Ishikawa (cell line): ENCODE data around the gene IFTAP.

Source experiments
- CEBPB ChIP-seq: IDR thresholded peaks from 2 replicates; pipeline ENCODE4 v1.6.1; 2012
- CREB1 ChIP-seq: IDR thresholded peaks from 2 replicates; pipeline ENCODE4 v1.6.1; 2012; ENCODE audit warnings: low read depth
- EGR1 ChIP-seq: IDR thresholded peaks from 2 replicates; pipeline ENCODE4 v1.6.1; 2012
- EP300 ChIP-seq: IDR thresholded peaks from 2 replicates; pipeline ENCODE4 v1.6.1; 2012; ENCODE audit warnings: borderline replicate concordance
- FOXM1 ChIP-seq: IDR thresholded peaks from 2 replicates; pipeline ENCODE4 v1.6.1; 2012; ENCODE audit warnings: low read depth, borderline replicate concordance
- NFIC ChIP-seq: IDR thresholded peaks from 2 replicates; pipeline ENCODE4 v1.6.1; 2012
- RAD21 ChIP-seq: IDR thresholded peaks from 2 replicates; pipeline ENCODE4 v1.6.1; 2012; ENCODE audit warnings: low read depth
- TAF1 ChIP-seq: IDR thresholded peaks from 2 replicates; pipeline ENCODE4 v1.6.1; 2012; ENCODE audit warnings: low read depth, mild to moderate bottlenecking
- TCF12 ChIP-seq: IDR thresholded peaks from 2 replicates; pipeline ENCODE4 v1.6.1; 2012; ENCODE audit warnings: low read depth
- TEAD4 ChIP-seq: IDR thresholded peaks from 2 replicates; pipeline ENCODE4 v1.6.1; 2012
- YY1 ChIP-seq: IDR thresholded peaks from 2 replicates; pipeline ENCODE4 v1.6.1; 2012; ENCODE audit warnings: low read depth
- ZBTB7A ChIP-seq: IDR thresholded peaks from 2 replicates; pipeline ENCODE4 v1.6.1; 2012; ENCODE audit warnings: low read depth
- TF ChIP-seq, protein P1 (sequence below): IDR thresholded peaks from 2 replicates; pipeline ENCODE4 v1.6.1; 2012
- TF ChIP-seq, protein P2 (sequence below): IDR thresholded peaks from 2 replicates; pipeline ENCODE4 v1.6.1; 2012; ENCODE audit warnings: low read depth, mild to moderate bottlenecking
- TF ChIP-seq, protein P3 (sequence below): IDR thresholded peaks from 2 replicates; pipeline ENCODE4 v1.6.1; 2012

The IFTAP gene

DNA sequence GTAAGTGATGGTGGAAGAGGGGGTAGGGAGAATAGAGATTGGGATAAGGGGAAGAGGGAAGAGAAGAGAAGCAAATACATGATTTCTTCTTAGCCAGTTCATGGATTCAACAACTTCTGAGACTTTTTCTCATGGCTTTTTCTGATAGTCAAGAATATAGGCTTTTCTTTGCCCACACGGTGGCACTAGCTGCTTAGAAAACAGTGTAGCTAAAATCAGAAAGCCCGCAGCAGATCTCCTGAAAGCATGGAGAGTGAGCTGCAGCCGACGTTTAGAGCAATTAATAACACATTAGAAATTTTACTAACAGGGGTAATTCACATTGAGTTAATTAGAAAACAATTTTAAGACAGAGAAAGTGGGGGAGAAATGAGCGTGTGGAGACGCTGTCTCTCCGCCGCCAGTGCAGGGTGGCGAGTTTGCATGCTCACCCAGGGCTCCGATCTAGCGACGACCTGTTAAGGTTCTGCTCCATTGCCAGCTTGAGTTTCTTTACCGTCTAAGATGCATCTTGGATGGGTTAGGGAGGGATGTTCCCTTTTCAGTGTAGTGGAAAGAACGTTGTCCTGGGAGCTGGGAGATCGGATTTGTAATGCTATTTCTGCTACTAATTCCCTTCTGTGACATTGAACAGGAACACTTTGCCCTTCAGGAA is 29.8 kb upstream of the IFTAP start:
- peak; percentile 73 for TF ChIP-seq RAD21
- TF ChIP-seq TEAD4: no peak
- TF ChIP-seq TCF12: no peak
- no peak for TF ChIP-seq EGR1
- no peak for TF ChIP-seq CREB1
- no peak for TF ChIP-seq TAF1

DNA sequence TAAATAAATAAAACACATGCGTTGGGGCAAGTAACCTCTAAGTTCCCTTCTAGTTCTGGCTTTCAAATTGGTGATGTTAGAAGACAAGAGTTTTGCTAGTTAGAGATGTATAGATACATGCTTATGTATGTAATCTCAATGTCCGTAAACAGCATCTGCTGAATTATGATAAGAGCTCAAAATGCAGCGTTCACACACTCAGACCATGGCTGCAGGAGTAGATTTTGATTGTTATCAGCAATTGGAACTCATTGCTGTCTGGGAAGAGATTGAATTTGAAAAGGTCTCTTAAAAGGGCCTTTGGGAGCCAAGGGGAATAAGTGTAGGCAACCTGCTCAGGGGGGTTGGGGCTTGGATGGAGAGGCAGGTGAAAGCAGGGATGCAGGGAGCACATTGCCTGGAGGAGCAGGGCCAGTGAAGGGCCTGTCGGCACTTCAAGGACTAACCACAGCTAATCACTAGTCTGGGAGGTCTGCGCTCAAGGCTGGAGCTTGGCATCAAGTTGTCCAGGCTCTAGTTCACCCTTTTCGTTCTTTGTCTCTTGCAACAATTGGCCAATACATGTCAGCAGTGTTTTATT is 29.2 kb upstream of the IFTAP start:
- TF ChIP-seq FOXM1 (no peak), CEBPB (no peak), EGR1 (no peak), TEAD4 (no peak)

DNA sequence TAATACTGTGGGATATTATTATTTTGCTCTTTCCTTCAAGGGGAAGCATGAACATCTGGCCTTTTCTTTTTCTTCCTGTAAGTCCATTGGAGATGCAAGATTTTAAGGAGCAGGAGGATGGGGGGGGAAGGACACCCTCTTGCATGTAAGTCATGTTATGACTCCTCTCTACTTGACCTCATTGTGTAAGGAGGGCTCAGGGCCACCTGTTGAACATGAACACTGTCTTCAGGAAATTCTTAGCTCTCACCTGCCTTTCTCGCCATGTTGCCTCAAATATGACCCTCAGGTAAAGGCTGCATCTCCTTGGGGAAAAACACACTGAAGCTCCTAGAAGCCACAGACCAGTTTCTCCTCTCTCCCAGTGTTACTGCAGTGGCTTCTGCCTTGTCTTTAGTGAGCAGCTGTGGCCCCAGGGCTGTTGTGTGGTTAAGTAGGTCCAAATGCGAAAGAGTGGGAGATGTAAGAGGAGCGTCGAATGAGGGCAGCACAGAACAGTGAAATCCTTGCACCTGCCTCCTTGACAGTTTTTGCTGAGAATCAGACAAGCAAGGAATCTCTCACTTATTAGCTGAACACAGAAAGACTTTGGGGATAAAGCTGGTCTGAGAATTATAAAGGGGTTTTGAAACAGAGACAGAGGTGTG is 27.8 kb upstream of the IFTAP start:
- no peak for TF ChIP-seq FOXM1
- no peak for TF ChIP-seq CREB1
- no peak for TF ChIP-seq NFIC
- no peak for TF ChIP-seq YY1
- TF ChIP-seq, protein P1, sequence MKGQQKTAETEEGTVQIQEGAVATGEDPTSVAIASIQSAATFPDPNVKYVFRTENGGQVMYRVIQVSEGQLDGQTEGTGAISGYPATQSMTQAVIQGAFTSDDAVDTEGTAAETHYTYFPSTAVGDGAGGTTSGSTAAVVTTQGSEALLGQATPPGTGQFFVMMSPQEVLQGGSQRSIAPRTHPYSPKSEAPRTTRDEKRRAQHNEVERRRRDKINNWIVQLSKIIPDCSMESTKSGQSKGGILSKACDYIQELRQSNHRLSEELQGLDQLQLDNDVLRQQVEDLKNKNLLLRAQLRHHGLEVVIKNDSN: no peak
- no peak for TF ChIP-seq EGR1
- TF ChIP-seq, protein P2, sequence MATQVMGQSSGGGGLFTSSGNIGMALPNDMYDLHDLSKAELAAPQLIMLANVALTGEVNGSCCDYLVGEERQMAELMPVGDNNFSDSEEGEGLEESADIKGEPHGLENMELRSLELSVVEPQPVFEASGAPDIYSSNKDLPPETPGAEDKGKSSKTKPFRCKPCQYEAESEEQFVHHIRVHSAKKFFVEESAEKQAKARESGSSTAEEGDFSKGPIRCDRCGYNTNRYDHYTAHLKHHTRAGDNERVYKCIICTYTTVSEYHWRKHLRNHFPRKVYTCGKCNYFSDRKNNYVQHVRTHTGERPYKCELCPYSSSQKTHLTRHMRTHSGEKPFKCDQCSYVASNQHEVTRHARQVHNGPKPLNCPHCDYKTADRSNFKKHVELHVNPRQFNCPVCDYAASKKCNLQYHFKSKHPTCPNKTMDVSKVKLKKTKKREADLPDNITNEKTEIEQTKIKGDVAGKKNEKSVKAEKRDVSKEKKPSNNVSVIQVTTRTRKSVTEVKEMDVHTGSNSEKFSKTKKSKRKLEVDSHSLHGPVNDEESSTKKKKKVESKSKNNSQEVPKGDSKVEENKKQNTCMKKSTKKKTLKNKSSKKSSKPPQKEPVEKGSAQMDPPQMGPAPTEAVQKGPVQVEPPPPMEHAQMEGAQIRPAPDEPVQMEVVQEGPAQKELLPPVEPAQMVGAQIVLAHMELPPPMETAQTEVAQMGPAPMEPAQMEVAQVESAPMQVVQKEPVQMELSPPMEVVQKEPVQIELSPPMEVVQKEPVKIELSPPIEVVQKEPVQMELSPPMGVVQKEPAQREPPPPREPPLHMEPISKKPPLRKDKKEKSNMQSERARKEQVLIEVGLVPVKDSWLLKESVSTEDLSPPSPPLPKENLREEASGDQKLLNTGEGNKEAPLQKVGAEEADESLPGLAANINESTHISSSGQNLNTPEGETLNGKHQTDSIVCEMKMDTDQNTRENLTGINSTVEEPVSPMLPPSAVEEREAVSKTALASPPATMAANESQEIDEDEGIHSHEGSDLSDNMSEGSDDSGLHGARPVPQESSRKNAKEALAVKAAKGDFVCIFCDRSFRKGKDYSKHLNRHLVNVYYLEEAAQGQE: no peak
- TF ChIP-seq TCF12: no peak
- TF ChIP-seq, protein P3, sequence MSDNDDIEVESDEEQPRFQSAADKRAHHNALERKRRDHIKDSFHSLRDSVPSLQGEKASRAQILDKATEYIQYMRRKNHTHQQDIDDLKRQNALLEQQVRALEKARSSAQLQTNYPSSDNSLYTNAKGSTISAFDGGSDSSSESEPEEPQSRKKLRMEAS: no peak
- TF ChIP-seq TAF1: no peak
- no peak for TF ChIP-seq ZBTB7A
- no peak for TF ChIP-seq RAD21
- TF ChIP-seq EP300: no peak
- TF ChIP-seq TEAD4: no peak
- TF ChIP-seq CEBPB: no peak

DNA sequence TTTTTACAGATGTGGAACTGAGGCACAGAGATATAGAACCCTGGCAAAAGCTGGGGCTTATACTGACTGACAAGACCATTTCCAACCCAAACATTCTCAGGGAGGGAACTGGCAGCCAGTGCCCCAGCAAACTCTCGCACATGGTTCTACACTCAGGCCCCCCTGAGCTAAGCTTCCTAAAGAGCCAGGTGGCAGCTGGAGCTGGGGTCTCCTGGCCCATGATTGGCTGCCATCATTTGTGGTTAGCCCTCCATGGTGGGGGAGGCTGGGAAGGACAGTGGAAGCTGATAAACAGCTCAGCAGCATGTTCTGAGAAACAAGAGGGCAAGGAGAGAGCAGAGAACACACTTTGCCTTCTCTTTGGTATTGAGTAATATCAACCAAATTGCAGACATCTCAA is 26.6 kb upstream of the IFTAP start, which contains the start of gene RAG1:
Gene RAG1, plus strand, starts transcription at position 314 of the 400 bp plus-strand sequence. CDS start 5,298 bp downstream, outside the sequence.
- TF ChIP-seq ZBTB7A (no peak), CEBPB (no peak), CREB1 (no peak), RAD21 (no peak), TCF12 (no peak)
- TF ChIP-seq, protein P3: no peak
- TF ChIP-seq, protein P2: no peak

DNA sequence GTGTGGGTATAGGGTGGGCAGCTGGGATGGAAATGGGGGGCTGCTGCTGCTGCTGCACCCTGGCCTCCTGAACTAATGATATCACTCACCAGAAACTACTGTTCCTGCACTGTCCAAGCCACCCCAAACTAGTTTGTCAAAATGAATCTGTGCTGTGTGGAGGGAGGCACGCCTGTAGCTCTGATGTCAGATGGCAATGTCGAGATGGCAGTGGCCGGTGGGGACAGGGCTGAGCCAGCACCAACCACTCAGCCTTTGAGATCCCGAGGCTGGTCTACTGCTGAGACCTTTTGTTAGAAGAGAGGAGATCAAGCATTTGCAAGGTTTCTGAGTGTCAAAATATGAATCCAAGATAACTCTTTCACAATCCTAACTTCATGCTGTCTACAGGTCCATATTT is 25.2 kb upstream of the IFTAP start:
- TF ChIP-seq NFIC (no peak), YY1 (no peak), EGR1 (no peak)
- TF ChIP-seq, protein P3: no peak

DNA sequence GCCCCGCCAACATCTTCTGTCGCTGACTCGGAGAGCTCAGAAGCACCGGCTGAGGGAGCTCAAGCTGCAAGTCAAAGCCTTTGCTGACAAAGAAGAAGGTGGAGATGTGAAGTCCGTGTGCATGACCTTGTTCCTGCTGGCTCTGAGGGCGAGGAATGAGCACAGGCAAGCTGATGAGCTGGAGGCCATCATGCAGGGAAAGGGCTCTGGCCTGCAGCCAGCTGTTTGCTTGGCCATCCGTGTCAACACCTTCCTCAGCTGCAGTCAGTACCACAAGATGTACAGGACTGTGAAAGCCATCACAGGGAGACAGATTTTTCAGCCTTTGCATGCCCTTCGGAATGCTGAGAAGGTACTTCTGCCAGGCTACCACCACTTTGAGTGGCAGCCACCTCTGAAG is 19.8 kb upstream of the IFTAP start:
- no peak for TF ChIP-seq ZBTB7A
- TF ChIP-seq NFIC: 0 out of 2 replicates have a peak, but pooled peaks have one; percentile 22

DNA sequence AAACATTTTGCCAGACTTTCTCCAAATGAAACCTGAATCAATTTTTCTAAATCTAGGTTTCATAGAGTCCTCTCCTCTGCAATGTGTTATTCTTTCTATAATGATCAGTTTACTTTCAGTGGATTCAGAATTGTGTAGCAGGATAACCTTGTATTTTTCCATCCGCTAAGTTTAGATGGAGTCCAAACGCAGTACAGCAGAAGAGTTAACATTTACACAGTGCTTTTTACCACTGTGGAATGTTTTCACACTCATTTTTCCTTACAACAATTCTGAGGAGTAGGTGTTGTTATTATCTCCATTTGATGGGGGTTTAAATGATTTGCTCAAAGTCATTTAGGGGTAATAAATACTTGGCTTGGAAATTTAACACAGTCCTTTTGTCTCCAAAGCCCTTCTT is 16.9 kb upstream of the IFTAP start:
- TF ChIP-seq TEAD4 (no peak), TAF1 (no peak), EP300 (no peak)
- TF ChIP-seq, protein P1: no peak
